ENCODE results near the gene RNPS1. TPM values are rescaled to one million over a fixed set of nuclear protein-coding genes. Genes with fewer than 3 reads are reported as not detected.

Gene RNPS1
- total RNA-seq, 1 donor from 2014 or later: 130 TPM

GRCh38 chr16:2216330-2216729 is 51.6 kb downstream of the RNPS1 start:
- intact Hi-C loops (cut with DNase I): no loop called here
- TF ChIP-seq POLR2AphosphoS5 (IDR thresholded peaks at IDR 0.05; ENCODE audit: insufficient read depth in 1 of 2, low read depth in 1 of 2) (no peak), CTCF (IDR thresholded peaks at IDR 0.05) (no peak)
- H3K27me3 ChIP-seq: no peaks in the 10 kb centered on the region

GRCh38 chr16:2214719-2214968 is 53.3 kb downstream of the RNPS1 start, which contains the start of gene PGP:
PGP (minus strand) TSS chr16:2214840; CDS start chr16:2214777, 63 bp downstream.
- peaks cover 31% of the 10 kb centered on the region for H3K4me1 ChIP-seq
- H3K27me3 ChIP-seq: no peaks in the 10 kb centered on the region
- H3K36me3 ChIP-seq: peaks cover 0 to 4% of the 10 kb centered on the region in 2 donors
- TF ChIP-seq CTCF (IDR thresholded peaks at IDR 0.05) (no peak), POLR2A (IDR thresholded peaks at IDR 0.05) (no peak), POLR2AphosphoS5 (IDR thresholded peaks at IDR 0.05; ENCODE audit: insufficient read depth in 1 of 2, low read depth in 1 of 2) (no peak)
- H3K27ac ChIP-seq: peak within 1 kb of the TSS; percentile 84
- H3K9me3 ChIP-seq: no peaks in the 10 kb centered on the region
- no peak for DNase-seq (ENCODE audit: extremely low spot score in 2 of 2)
- intact Hi-C loops (cut with DNase I): no loop called here
- H3K4me3 ChIP-seq: peak within 1 kb of the TSS; percentile 61 to 76

More at GRCh38 chr16:2216330-2216729, 51.6 kb downstream of the RNPS1 start:
- Histone ChIP-seq H3K4me3 (no peak overlapping the region), H3K27ac (no peak overlapping the region), H3K9me3 (no peaks in the 10 kb centered on the region), H3K4me1 (peaks cover 31% of the 10 kb centered on the region), H3K36me3 (no peaks in the 10 kb centered on the region)
- no peak for DNase-seq (ENCODE audit: extremely low spot score in 2 of 2)

GRCh38 chr16:2213817-2214718 is 53.9 kb downstream of the RNPS1 start:
- Histone ChIP-seq H3K36me3 (peaks cover 0 to 10% of the 10 kb centered on the region in 2 donors), H3K4me3 (peak overlapping the region; percentile 61), H3K4me1 (peaks cover 31% of the 10 kb centered on the region), H3K27me3 (no peaks in the 10 kb centered on the region), H3K27ac (peak overlapping the region; percentile 21), H3K9me3 (no peaks in the 10 kb centered on the region)
- intact Hi-C loops (cut with DNase I): no loop called here
- no peak for DNase-seq (ENCODE audit: extremely low spot score in 2 of 2)
- TF ChIP-seq CTCF (IDR thresholded peaks at IDR 0.05): no peak
- no peak for TF ChIP-seq POLR2AphosphoS5 (IDR thresholded peaks at IDR 0.05; ENCODE audit: insufficient read depth in 1 of 2, low read depth in 1 of 2)
- no peak for TF ChIP-seq POLR2A (IDR thresholded peaks at IDR 0.05)

- Histone ChIP-seq H3K36me3 (peaks cover 0 to 23% of the 10 kb centered on the region in 2 donors), H3K27me3 (no peaks in the 10 kb centered on the region), H3K4me3 (peak overlapping the region in 1 of 2 donors; percentile 61), H3K9me3 (no peaks in the 10 kb centered on the region), H3K27ac (no peak overlapping the region), H3K4me1 (peaks cover 31% of the 10 kb centered on the region)
- TF ChIP-seq POLR2AphosphoS5 (IDR thresholded peaks at IDR 0.05; ENCODE audit: insufficient read depth in 1 of 2, low read depth in 1 of 2) (no peak), POLR2A (IDR thresholded peaks at IDR 0.05) (no peak), CTCF (IDR thresholded peaks at IDR 0.05) (no peak)
- intact Hi-C loops (cut with DNase I): no loop called here
- no peak for DNase-seq (ENCODE audit: extremely low spot score in 2 of 2)
Observed at GRCh38 chr16:2212362-2213324, 55.3 kb downstream of the RNPS1 start.
